A549 (cell line): ENCODE measurements around the gene RAB3IL1. TPM values are rescaled to one million over a fixed set of nuclear protein-coding genes. Genes with fewer than 3 reads are reported as not detected.

ENCODE experiments used
- ATAC-seq, 2 experiments: fragments of 200-7000 bp in 1 of 2; fragments of >200 bp in 1 of 2; cut with Nextera tagmentation in 1 of 2; cut with Tn5 transposase in 1 of 2; 3 replicates each; pipeline versions ENCODE4 v1.8.0 to v1.9.1; 2018 to 2020; ENCODE audit warnings: mild to moderate bottlenecking in 1 of 2, moderate library complexity in 1 of 2
- CTCF ChIA-PET: fragments of 300-600 bp; sonication (Branson Sonifier 250); formaldehyde crosslinking; extraction: SDS; loops from one replicate; lab custom pipeline; 2021; ENCODE audit warnings: antibody characterized with exemption, inconsistent platforms; lab: Yijun Ruan, JAX
- POLR2A ChIA-PET: fragments of 350-600 bp; formaldehyde crosslinking; extraction: SDS; loops from one replicate; lab custom pipeline; 2021; ENCODE audit warnings: antibody characterized with exemption, inconsistent platforms; lab: Yijun Ruan, JAX
- DNase-seq, 2 experiments: peaks; one replicate each; pipeline versions ENCODE4 v3.0.0 to v3.0.0-alpha.2; 2011 to 2016; ENCODE audit warnings: low read depth in 1 of 2, low spot score in 1 of 2
- FAIRE-seq: peaks from 2 replicates; lab custom pipeline; 2011; peaks lifted over from hg19 to GRCh38; lab: Jason Lieb, UNC
- H3K27ac ChIP-seq, 2 experiments: fragments of >200 bp; sonication (Bioruptor Twin); formaldehyde crosslinking; 3 replicates each; pipeline ENCODE4 v1.5.1; 2016 to 2017
- H3K4me1 ChIP-seq: fragments of >200 bp; sonication (Bioruptor Twin); formaldehyde crosslinking; 3 replicates; pipeline ENCODE4 v1.6.1; 2016
- H3K4me2 ChIP-seq: fragments of >200 bp; sonication (Bioruptor Twin); formaldehyde crosslinking; 3 replicates; pipeline ENCODE4 v1.6.1; 2016
- H3K4me3 ChIP-seq: fragments of >200 bp; sonication (Bioruptor Twin); formaldehyde crosslinking; 3 replicates; pipeline ENCODE4 v1.5.1; 2016
- H3K9me3 ChIP-seq: fragments of >200 bp; sonication (Bioruptor Twin); formaldehyde crosslinking; 3 replicates; pipeline ENCODE4 v1.6.1; 2016
- BHLHE40 ChIP-seq: IDR thresholded peaks from 2 replicates; pipeline ENCODE4 v1.6.1; 2012; ENCODE audit warnings: low read depth, low read length, inconsistent platforms
- CBX8 ChIP-seq: fragments of 200-600 bp; sonication (generic); IDR thresholded peaks from 2 replicates; pipeline ENCODE4 v1.6.1; 2016
- CHD4 ChIP-seq: fragments of 200-600 bp; sonication (generic); IDR thresholded peaks from 2 replicates; pipeline ENCODE4 v1.6.1; 2016; ENCODE audit warnings: antibody characterized with exemption, mild to moderate bottlenecking, borderline replicate concordance
- CTCF ChIP-seq: fragments of >200 bp; sonication (Bioruptor Twin); formaldehyde crosslinking; IDR thresholded peaks from 3 replicates; pipeline ENCODE4 v1.5.1; 2016
- E2F6 ChIP-seq: IDR thresholded peaks from 2 replicates; pipeline ENCODE4 v1.6.1; 2012; ENCODE audit warnings: low read depth, borderline replicate concordance
- EHMT2 ChIP-seq: fragments of 200-600 bp; sonication (generic); IDR thresholded peaks from 2 replicates; pipeline ENCODE4 v1.6.1; 2016; ENCODE audit warnings: antibody characterized with exemption, low read depth, mild to moderate bottlenecking, moderate library complexity
- EP300 ChIP-seq, 2 experiments: fragments of >200 bp; sonication (Bioruptor Twin); formaldehyde crosslinking; IDR thresholded peaks; 2 replicates in 1 of 2; 3 replicates in 1 of 2; pipeline ENCODE4 v1.6.1; 2016 to 2017
- FOXS1 ChIP-seq: fragments of 250-450 bp; sonication (Bioruptor Pico); IDR thresholded peaks from 2 replicates; pipeline ENCODE4 v1.5.0; 2020; ENCODE audit warnings: mild to moderate bottlenecking, moderate library complexity
- HOXB13 ChIP-seq: fragments of 250-450 bp; sonication (Bioruptor Pico); IDR thresholded peaks from 2 replicates; pipeline ENCODE4 v1.5.0; 2020; ENCODE audit warnings: low read depth, mild to moderate bottlenecking, moderate library complexity
- MAFK ChIP-seq: fragments of 450-650 bp; IDR thresholded peaks from 2 replicates; pipeline ENCODE4 v1.6.1; 2014; ENCODE audit not compliant: partially characterized antibody
- MAX ChIP-seq: IDR thresholded peaks from 2 replicates; pipeline ENCODE4 v1.6.1; 2012
- MYC ChIP-seq: IDR thresholded peaks from 2 replicates; pipeline ENCODE4 v1.6.1; 2012; ENCODE audit warnings: mild to moderate bottlenecking, inconsistent platforms, low read length, improper control_type of control experiment, borderline replicate concordance
- NFE2L2 ChIP-seq: fragments of 150-350 bp; conservative IDR thresholded peaks from 2 replicates; pipeline ENCODE4 v1.6.1; 2014; ENCODE audit warnings: low read length
- POLR2AphosphoS2 ChIP-seq: conservative IDR thresholded peaks from 2 replicates; pipeline ENCODE4 v1.6.1; 2012; ENCODE audit warnings: low read length, improper control_type of control experiment, inconsistent platforms
- RAD21 ChIP-seq, 2 experiments: fragments of >200 bp in 1 of 2; sonication (Bioruptor Twin) in 1 of 2; formaldehyde crosslinking in 1 of 2; IDR thresholded peaks in 1 of 2; conservative IDR thresholded peaks in 1 of 2; 2 replicates in 1 of 2; 3 replicates in 1 of 2; pipeline ENCODE4 v1.6.1; 2012 to 2018; ENCODE audit warnings: inconsistent platforms in 1 of 2
- RARB ChIP-seq: fragments of 250-450 bp; sonication (Bioruptor Pico); IDR thresholded peaks from 2 replicates; pipeline ENCODE4 v1.8.0; 2021; ENCODE audit warnings: mild to moderate bottlenecking, moderate library complexity
- RFX5 ChIP-seq: fragments of 450-650 bp; IDR thresholded peaks from 2 replicates; pipeline ENCODE4 v1.7.1; 2014; ENCODE audit warnings: antibody characterized with exemption, mild to moderate bottlenecking, moderate library complexity
- RNF2 ChIP-seq: fragments of 200-600 bp; sonication (generic); IDR thresholded peaks from 2 replicates; pipeline ENCODE4 v1.6.1; 2016; ENCODE audit warnings: low read depth, mild to moderate bottlenecking, antibody characterized with exemption, moderate library complexity, borderline replicate concordance
- SREBF2 ChIP-seq: fragments of 450-650 bp; IDR thresholded peaks from 2 replicates; pipeline ENCODE4 v1.6.1; 2014; ENCODE audit warnings: mild to moderate bottlenecking, moderate library complexity
- TFCP2L1 ChIP-seq: fragments of 250-450 bp; sonication (Bioruptor Pico); IDR thresholded peaks from 2 replicates; pipeline ENCODE4 v1.5.0; 2021; ENCODE audit warnings: mild to moderate bottlenecking
- TP53 ChIP-seq: fragments of 250-450 bp; sonication (Bioruptor Pico); IDR thresholded peaks from 2 replicates; pipeline ENCODE4 v1.5.0; 2021; ENCODE audit warnings: mild to moderate bottlenecking, moderate library complexity
- WGBS: methylation state at CpG from one replicate; pipeline ENCODE4 v1.1.6; 2017; ENCODE audit errors: missing lambda C conversion rate; 5-methylcytosine and 5-hydroxymethylcytosine counted together
- polyA plus RNA-seq, 4 experiments: library from polyadenylated mRNA; depleted of rRNA in 3 of 4; stranded (reverse); fragments of >200 nt; fragmentation: RNase III in 1 of 4; extraction: RNeasy Plus Mini Kit Qiagen cat#74134 plus additional on column Dnase treatment in 1 of 4; gene quantifications; 2 replicates in 3 of 4; 3 replicates in 1 of 4; pipeline ENCODE4 v1.2.3, GENCODE V29; 2011 to 2017
- TF ChIP-seq, protein P1 (sequence below): fragments of >200 bp; sonication (Bioruptor Twin); formaldehyde crosslinking; IDR thresholded peaks from 3 replicates; pipeline ENCODE4 v1.6.1; 2016

RAB3IL1 gene
- polyA plus RNA-seq, 2 of the 4 experiments (the other 2 are of a cell fraction), result 5.8 to 6.2 TPM

- POLR2A ChIA-PET, result interaction anchor here (0.8 kb wide), 1 partner anchor 9 kb away, joined by 3 read pairs; the partner anchor contains the start of gene FTH1
- peak overlapping the region; percentile 35; the same call in 2 of the 3 replicates for H3K4me2 ChIP-seq
- no peak for DNase-seq
- no peak overlapping the region for H3K4me3 ChIP-seq
- peak overlapping the region; percentile 97 to 99; a peak in 5 of 6 replicates for H3K27ac ChIP-seq
- peaks cover 62% of the 10 kb centered on the region for H3K4me1 ChIP-seq
- CTCF ChIA-PET, result interaction anchor here (1.2 to 8.0 kb wide), 6 partner anchors 9 to 162 kb away, joined by 3 to 101 read pairs (median 6); partner anchors contain the start of gene BEST1
- H3K9me3 ChIP-seq, result no peaks in the 10 kb centered on the region
- ATAC-seq, result no peak
- WGBS, result 82% methylated on average over 3 of the region's 3 CpGs
- FAIRE-seq, result no peak
- TF ChIP-seq BHLHE40 (no peak), EP300 (IDR thresholded peaks at IDR 0.05) (no peak), RARB (CRISPR knock-in tag) (no peak), TP53 (no peak), TFCP2L1 (no peak), RNF2 (no peak), E2F6 (no peak), CBX8 (no peak), MAX (no peak), SREBF2 (no peak)
- TF ChIP-seq, protein P1, sequence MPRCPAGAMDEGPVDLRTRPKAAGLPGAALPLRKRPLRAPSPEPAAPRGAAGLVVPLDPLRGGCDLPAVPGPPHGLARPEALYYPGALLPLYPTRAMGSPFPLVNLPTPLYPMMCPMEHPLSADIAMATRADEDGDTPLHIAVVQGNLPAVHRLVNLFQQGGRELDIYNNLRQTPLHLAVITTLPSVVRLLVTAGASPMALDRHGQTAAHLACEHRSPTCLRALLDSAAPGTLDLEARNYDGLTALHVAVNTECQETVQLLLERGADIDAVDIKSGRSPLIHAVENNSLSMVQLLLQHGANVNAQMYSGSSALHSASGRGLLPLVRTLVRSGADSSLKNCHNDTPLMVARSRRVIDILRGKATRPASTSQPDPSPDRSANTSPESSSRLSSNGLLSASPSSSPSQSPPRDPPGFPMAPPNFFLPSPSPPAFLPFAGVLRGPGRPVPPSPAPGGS, result no peak
- TF ChIP-seq, all 56 proteins: peak for 0
These were observed 41.2 kb upstream of the RAB3IL1 start for GRCh38 chr11:61958590-61958989.

DNA sequence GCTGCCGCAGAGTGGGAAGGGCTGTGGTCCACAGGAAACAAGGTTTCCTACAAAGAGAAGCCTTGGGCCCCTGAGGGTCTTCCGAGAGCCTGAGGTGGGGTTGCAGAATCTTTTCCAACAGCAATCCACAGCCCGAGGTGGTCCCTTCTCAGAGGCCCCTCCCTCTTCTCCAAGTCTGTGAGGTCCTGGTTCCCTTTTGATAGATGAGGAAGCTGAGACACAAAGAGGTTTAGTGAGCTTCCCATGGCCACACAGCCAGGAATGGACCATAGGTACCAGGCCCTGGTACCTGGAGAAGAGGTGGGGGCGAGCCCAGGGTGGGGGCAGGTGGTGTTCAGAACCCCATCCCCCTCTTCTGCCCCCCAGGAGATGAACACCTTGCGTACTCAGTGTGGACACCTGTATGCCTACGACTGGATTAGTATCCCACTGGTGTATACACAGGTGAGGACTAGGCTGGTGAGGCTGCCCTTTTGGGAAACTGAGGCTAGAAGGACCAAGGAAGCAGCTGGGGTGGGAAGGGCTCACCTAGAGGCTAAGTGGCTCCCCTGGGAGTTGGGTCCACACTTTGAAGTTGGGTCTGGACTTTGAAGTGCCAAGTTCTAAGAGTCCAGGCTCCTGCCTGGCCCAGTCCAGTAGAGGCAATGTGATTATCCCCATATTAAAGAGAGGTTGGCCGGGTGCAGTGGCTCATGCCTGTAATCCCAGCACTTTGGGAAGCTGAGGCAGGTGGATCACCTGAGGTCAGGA, 39.8 kb upstream of the RAB3IL1 start:
- WGBS, result 73% methylated on average over 7 of the region's 7 CpGs
- ATAC-seq (no peak), FAIRE-seq (no peak), DNase-seq (no peak)
- no peak overlapping the region for H3K4me3 ChIP-seq
- TF ChIP-seq, protein P1, result no peak
- TF ChIP-seq EHMT2 (no peak), RAD21 (conservative IDR thresholded peaks at IDR 0.05 in 1 of 2, IDR thresholded peaks at IDR 0.05 in 1 of 2) (no peak), EP300 (IDR thresholded peaks at IDR 0.05) (no peak), CHD4 (no peak), RFX5 (no peak), RARB (CRISPR knock-in tag) (no peak), MYC (no peak), MAFK (no peak), NFE2L2 (no peak), HOXB13 (no peak), CTCF (no peak), POLR2AphosphoS2 (no peak), FOXS1 (CRISPR knock-in tag) (no peak)
- peak overlapping the region; percentile 80 to 88; a peak in 2 of 6 replicates for H3K27ac ChIP-seq
- POLR2A ChIA-PET, result interaction anchor here (1.0 kb wide), 1 partner anchor 10 kb away, joined by 3 read pairs; the partner anchor contains the start of gene FTH1
- H3K4me2 ChIP-seq, result no peak overlapping the region
- peaks cover 61% of the 10 kb centered on the region for H3K4me1 ChIP-seq
- CTCF ChIA-PET, result interaction anchor here (0.6 to 8.0 kb wide), 8 partner anchors 7 to 160 kb away, joined by 3 to 101 read pairs (median 4); partner anchors contain the start of gene BEST1
- no peaks in the 10 kb centered on the region for H3K9me3 ChIP-seq
